Activated CD8-positive, alpha-beta memory T cell treated with anti-CD3 and anti-CD28 coated beads, Interleukin-2, amount 50 U/mL, for 24 hours (primary cell): ENCODE data around the gene TMEM209.
"Not testable (repeated sequence)": the region's sequence is repeated elsewhere in the genome, so short reads cannot be mapped to it uniquely, and the experiment has no call there.

Source experiments
- DNase-seq: peaks from one replicate; pipeline ENCODE4 v3.0.0-alpha.2; 2020; ENCODE audit errors: extremely low read depth

Gene TMEM209

GRCh38 chr7:130218806-130219620 is 13.8 kb upstream of the TMEM209 start:
- DNase-seq, result no peak

- DNase-seq, result no peak
These were observed 11.5 kb upstream of the TMEM209 start for GRCh38 chr7:130216750-130217149.

GRCh38 chr7:130216025-130216424 is 10.8 kb upstream of the TMEM209 start:
- DNase-seq, result no peak

GRCh38 chr7:130213828-130214227 is 8.6 kb upstream of the TMEM209 start:
- no peak for DNase-seq

GRCh38 chr7:130210181-130210935 is 5.2 kb upstream of the TMEM209 start:
- DNase-seq, result no peak

GRCh38 chr7:130208516-130208915 is 3.3 kb upstream of the TMEM209 start:
- no peak for DNase-seq

GRCh38 chr7:130207642-130208041 is 2.4 kb upstream of the TMEM209 start, which contains the start of gene SSMEM1:
SSMEM1 (plus strand) TSS chr7:130207860; CDS start chr7:130207911, 51 bp downstream.
- DNase-seq, result no peak

GRCh38 chr7:130207033-130207432 is 1.8 kb upstream of the TMEM209 start:
- no peak for DNase-seq

- DNase-seq, result no peak
These were observed 3.4 kb downstream of the TMEM209 start for GRCh38 chr7:130201796-130202195.

- DNase-seq, result no peak
These were observed 8.1 kb downstream of the TMEM209 start for GRCh38 chr7:130197094-130197493.

GRCh38 chr7:130196476-130196875 is 8.7 kb downstream of the TMEM209 start:
- DNase-seq, result no peak

GRCh38 chr7:130195396-130195795 is 9.8 kb downstream of the TMEM209 start:
- no peak for DNase-seq

GRCh38 chr7:130191791-130192190 is 13.4 kb downstream of the TMEM209 start:
- no peak for DNase-seq

GRCh38 chr7:130189343-130189742 is 15.9 kb downstream of the TMEM209 start:
- DNase-seq, result no peak

- no peak for DNase-seq
These were observed 17.8 kb downstream of the TMEM209 start for GRCh38 chr7:130187360-130187759.

- not testable (repeated sequence) for DNase-seq
These were observed 20.9 kb downstream of the TMEM209 start for GRCh38 chr7:130184349-130184748.

- no peak for DNase-seq
These were observed 22.2 kb downstream of the TMEM209 start for GRCh38 chr7:130182990-130183389.

GRCh38 chr7:130181263-130181605 is 24.0 kb downstream of the TMEM209 start:
- no peak for DNase-seq

GRCh38 chr7:130180571-130181262 is 24.5 kb downstream of the TMEM209 start:
- DNase-seq, result peak; percentile 7

- DNase-seq, result no peak
These were observed 25.6 kb downstream of the TMEM209 start for GRCh38 chr7:130179631-130180030.

GRCh38 chr7:130178251-130178650 is 27.0 kb downstream of the TMEM209 start:
- no peak for DNase-seq

- DNase-seq, result no peak
These were observed 30.8 kb downstream of the TMEM209 start for GRCh38 chr7:130174237-130174959.
